KMS-11 (cell line): ENCODE data around the gene CD68.

Source experiments
- H2AFZ ChIP-seq: fragments of 200-600 bp; sonication (generic); 2 replicates; pipeline ENCODE4 v1.6.1; 2016; ENCODE audit warnings: antibody characterized with exemption, mixed run types, low read depth
- H3K27ac ChIP-seq: fragments of 200-600 bp; sonication (generic); 2 replicates; pipeline ENCODE4 v1.6.1; 2016; ENCODE audit warnings: mild to moderate bottlenecking, mixed run types
- H3K27me3 ChIP-seq: fragments of 200-600 bp; sonication (generic); 2 replicates; pipeline ENCODE4 v1.6.1; 2017; ENCODE audit warnings: mild to moderate bottlenecking, low read depth, mixed run types, moderate library complexity; ENCODE audit not compliant: insufficient read depth
- H3K36me3 ChIP-seq: fragments of 200-600 bp; sonication (generic); 2 replicates; pipeline ENCODE4 v1.6.1; 2017; ENCODE audit warnings: mild to moderate bottlenecking, mixed run types; ENCODE audit not compliant: insufficient read depth
- H3K4me1 ChIP-seq: fragments of 200-600 bp; sonication (generic); 2 replicates; pipeline ENCODE4 v1.6.1; 2016; ENCODE audit warnings: mild to moderate bottlenecking, low read depth, mixed run types; ENCODE audit not compliant: poor library complexity, severe bottlenecking
- H3K4me2 ChIP-seq: fragments of 200-600 bp; sonication (generic); 2 replicates; pipeline ENCODE4 v1.7.0; 2016; ENCODE audit warnings: mild to moderate bottlenecking, mixed run types
- H3K4me3 ChIP-seq: fragments of 200-600 bp; sonication (generic); IDR thresholded peaks from 2 replicates; pipeline ENCODE4 v1.6.1; 2017; ENCODE audit warnings: low read depth, low read length, mixed read lengths; ENCODE audit not compliant: insufficient read depth
- H3K79me2 ChIP-seq: fragments of 200-600 bp; sonication (generic); 2 replicates; pipeline ENCODE4 v1.6.1; 2016; ENCODE audit warnings: low read depth, mixed run types; ENCODE audit not compliant: insufficient read depth
- H3K9ac ChIP-seq: fragments of 200-600 bp; sonication (generic); 2 replicates; pipeline ENCODE4 v1.6.1; 2016; ENCODE audit warnings: mild to moderate bottlenecking, mixed run types
- H4K20me1 ChIP-seq: fragments of 200-600 bp; sonication (generic); 2 replicates; pipeline ENCODE4 v1.6.1; 2016; ENCODE audit warnings: mild to moderate bottlenecking, mixed run types; ENCODE audit not compliant: insufficient read depth
- CTCF ChIP-seq: fragments of 200-600 bp; sonication (generic); conservative IDR thresholded peaks from 2 replicates; pipeline ENCODE4 v1.6.1; 2017; ENCODE audit warnings: low read depth, mild to moderate bottlenecking, antibody characterized with exemption, low read length, moderate library complexity, mixed read lengths

Gene CD68

GRCh38 chr17:7561028-7561575, 18.3 kb upstream of the CD68 start:
- H2AFZ ChIP-seq = peak overlapping the region; percentile 34; the same call in 1 of the 2 replicates
- H3K9ac ChIP-seq = peak overlapping the region; percentile 47; the same call in 1 of the 2 replicates
- peak; percentile 19; the same call in 1 of the 2 replicates for TF ChIP-seq CTCF
- H3K27ac ChIP-seq = peak overlapping the region; percentile 24; the same call in 1 of the 2 replicates
- peaks cover 8% of the 10 kb centered on the region; the same call in 1 of the 2 replicates for H3K79me2 ChIP-seq
- H3K36me3 ChIP-seq = no peaks in the 10 kb centered on the region
- H3K4me1 ChIP-seq = no peaks in the 10 kb centered on the region
- H4K20me1 ChIP-seq = no peaks in the 10 kb centered on the region
- H3K27me3 ChIP-seq = no peaks in the 10 kb centered on the region
- H3K4me2 ChIP-seq = peak overlapping the region; percentile 45; the same call in 1 of the 2 replicates
- H3K4me3 ChIP-seq = no peak overlapping the region

- Histone ChIP-seq H3K36me3 (no peaks in the 10 kb centered on the region), H3K4me2 (peak within 1 kb of the TSS; percentile 45), H3K4me3 (no peak within 1 kb of the TSS), H4K20me1 (no peaks in the 10 kb centered on the region), H2AFZ (peak within 1 kb of the TSS; percentile 34; the same call in 1 of the 2 replicates), H3K4me1 (no peaks in the 10 kb centered on the region), H3K27ac (peak within 1 kb of the TSS; percentile 28; the same call in 1 of the 2 replicates), H3K79me2 (peaks cover 8% of the 10 kb centered on the region; the same call in 1 of the 2 replicates), H3K9ac (peak within 1 kb of the TSS; percentile 47; the same call in 1 of the 2 replicates), H3K27me3 (no peaks in the 10 kb centered on the region)
- TF ChIP-seq CTCF = no peak
Observed at GRCh38 chr17:7561589-7562207, 17.7 kb upstream of the CD68 start, which contains the start of gene SENP3. Gene SENP3, plus strand, starts transcription at chr17:7561919. Its CDS starts 1,158 bp downstream, at chr17:7563077.

DNA sequence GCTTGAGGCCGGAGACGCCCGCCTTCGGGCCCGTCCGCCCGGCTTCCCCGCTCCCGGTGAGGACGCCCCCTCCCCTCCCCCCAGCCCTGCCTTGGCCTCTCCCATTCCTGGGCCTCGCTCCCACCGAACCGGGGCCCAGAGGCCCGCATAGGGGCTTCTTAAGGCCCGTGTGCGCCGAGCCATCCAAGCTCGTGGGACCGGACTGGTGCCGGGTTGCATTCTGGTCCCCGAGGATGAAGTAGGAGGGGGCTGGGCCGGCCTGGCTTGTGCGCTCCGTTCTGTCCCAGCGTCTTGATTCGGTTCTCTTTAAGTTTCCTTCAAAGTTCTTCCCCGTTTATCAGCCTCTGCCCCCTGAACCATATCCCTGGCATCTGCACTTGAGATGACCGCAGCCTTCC, 17.2 kb upstream of the CD68 start:
- Histone ChIP-seq H3K9ac (peak overlapping the region; percentile 47; the same call in 1 of the 2 replicates), H2AFZ (no peak overlapping the region)
- TF ChIP-seq CTCF = no peak

GRCh38 chr17:7563115-7563869, 16.1 kb upstream of the CD68 start:
- Histone ChIP-seq H3K27ac (no peak overlapping the region), H2AFZ (no peak overlapping the region), H4K20me1 (no peaks in the 10 kb centered on the region), H3K36me3 (no peaks in the 10 kb centered on the region), H3K9ac (no peak overlapping the region), H3K79me2 (peaks cover 8% of the 10 kb centered on the region; the same call in 1 of the 2 replicates), H3K4me1 (no peaks in the 10 kb centered on the region), H3K4me3 (no peak overlapping the region), H3K27me3 (no peaks in the 10 kb centered on the region), H3K4me2 (peak overlapping the region; percentile 42; the same call in 1 of the 2 replicates)
- TF ChIP-seq CTCF = no peak

More for the DNA sequence above, 17.2 kb upstream of the CD68 start:
- Histone ChIP-seq H4K20me1 (no peaks in the 10 kb centered on the region), H3K27ac (peak overlapping the region; percentile 28; the same call in 1 of the 2 replicates), H3K4me2 (peak overlapping the region; percentile 42; the same call in 1 of the 2 replicates), H3K4me1 (no peaks in the 10 kb centered on the region), H3K79me2 (peaks cover 8% of the 10 kb centered on the region; the same call in 1 of the 2 replicates), H3K27me3 (no peaks in the 10 kb centered on the region), H3K36me3 (no peaks in the 10 kb centered on the region), H3K4me3 (no peak overlapping the region)
